Nephron progenitor cell (in vitro differentiated cells): ENCODE measurements around the gene C1orf146.
"Not testable (repeated sequence)": the region's sequence is repeated elsewhere in the genome, so short reads cannot be mapped to it uniquely, and the experiment has no call there.

Experiments
- DNase-seq: peaks from one replicate; pipeline ENCODE4 v3.0.0; 2021
- H3K27ac Mint-ChIP-seq: 2 replicates; pipeline ENCODE4 v1.8.0; 2021; ENCODE audit warnings: mild to moderate bottlenecking, moderate library complexity, mixed read lengths
- H3K27me3 Mint-ChIP-seq: 2 replicates; pipeline ENCODE4 v1.8.0; 2021; ENCODE audit warnings: mild to moderate bottlenecking, low read depth, mixed read lengths; ENCODE audit not compliant: poor library complexity
- H3K36me3 Mint-ChIP-seq: 2 replicates; pipeline ENCODE4 v1.8.0; 2021; ENCODE audit warnings: low read depth, mixed read lengths
- H3K4me1 Mint-ChIP-seq: 2 replicates; pipeline ENCODE4 v1.8.0; 2021; ENCODE audit warnings: mixed read lengths
- H3K4me3 Mint-ChIP-seq: 2 replicates; pipeline ENCODE4 v1.8.0; 2021; ENCODE audit warnings: mild to moderate bottlenecking, moderate library complexity, mixed read lengths
- H3K9me3 Mint-ChIP-seq: 2 replicates; pipeline ENCODE4 v1.8.0; 2021; ENCODE audit warnings: mild to moderate bottlenecking, moderate library complexity, mixed read lengths
- CTCF ChIP-seq: fragments of 200-600 bp; sonication (generic); IDR thresholded peaks from 2 replicates; pipeline ENCODE4 v1.5.0; 2021; ENCODE audit warnings: antibody characterized with exemption

Gene C1orf146

DNA sequence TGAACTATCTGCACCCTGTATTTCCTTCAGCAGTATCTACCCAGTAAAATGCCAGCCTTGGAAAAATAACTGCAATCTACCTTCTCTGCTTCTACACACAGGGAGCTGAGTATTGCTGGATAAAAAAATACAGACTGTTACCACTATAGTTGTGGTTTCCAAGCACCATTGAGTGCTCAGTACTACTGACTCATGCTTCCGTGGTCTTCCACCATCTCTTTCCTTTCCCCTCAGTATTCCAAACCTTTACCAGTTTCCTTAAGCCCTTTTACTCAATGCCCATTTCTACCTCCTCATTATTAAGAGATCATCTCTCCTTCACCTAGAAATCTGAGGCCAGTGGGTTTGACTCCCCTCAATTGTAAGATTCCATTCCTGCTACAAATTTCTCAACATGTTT lies 57.2 kb downstream of the C1orf146 start:
- Mint-ChIP-seq H3K4me1 (no peaks in the 10 kb centered on the region), H3K9me3 (no peaks in the 10 kb centered on the region), H3K27ac (peak overlapping the region; percentile 18), H3K36me3 (peaks cover 58% of the 10 kb centered on the region), H3K4me3 (no peak overlapping the region), H3K27me3 (no peaks in the 10 kb centered on the region)
- no peak for TF ChIP-seq CTCF
- no peak for DNase-seq

- peaks cover 63% of the 10 kb centered on the region for H3K36me3 Mint-ChIP-seq
Measured at GRCh38 chr1:92276082-92276481, 58.4 kb downstream of the C1orf146 start.

DNA sequence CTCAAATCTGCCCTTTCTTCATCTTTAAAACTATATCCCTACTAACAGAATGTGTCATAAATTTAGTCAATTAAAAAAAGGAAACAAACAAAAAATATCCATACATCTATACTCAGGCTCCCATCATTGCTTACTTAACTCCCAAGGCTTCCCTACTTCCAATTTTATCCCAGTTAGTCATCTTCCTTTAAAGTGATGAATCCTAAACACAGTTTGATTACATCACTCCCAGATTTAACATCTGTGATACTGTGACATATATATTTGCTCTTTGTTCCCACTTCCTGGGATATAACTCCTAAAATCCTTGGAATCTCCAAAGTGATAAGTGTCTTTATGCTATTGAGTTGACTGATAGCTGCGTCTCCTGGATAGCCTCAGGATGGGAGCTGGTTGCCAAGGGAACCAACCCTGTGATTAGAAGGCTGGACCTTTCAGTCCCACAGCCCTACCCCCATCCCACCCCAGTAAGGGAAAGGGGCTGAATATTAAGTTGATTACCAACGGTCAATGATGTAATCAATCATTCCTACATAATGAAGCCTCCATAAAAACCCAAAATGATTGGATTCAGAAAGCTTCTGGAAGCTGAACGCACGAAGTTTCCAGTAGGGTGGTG lies 59.5 kb downstream of the C1orf146 start:
- TF ChIP-seq CTCF: no peak
- Mint-ChIP-seq H3K4me3 (no peak overlapping the region), H3K27ac (no peak overlapping the region), H3K9me3 (peaks cover 19% of the 10 kb centered on the region), H3K36me3 (peaks cover 75% of the 10 kb centered on the region), H3K27me3 (peaks cover 6% of the 10 kb centered on the region), H3K4me1 (no peaks in the 10 kb centered on the region)
- no peak for DNase-seq

More at GRCh38 chr1:92276082-92276481, 58.4 kb downstream of the C1orf146 start:
- no peaks in the 10 kb centered on the region for H3K4me1 Mint-ChIP-seq
- TF ChIP-seq CTCF: no peak
- no peak for DNase-seq
- H3K27me3 Mint-ChIP-seq: peaks cover 6% of the 10 kb centered on the region
- H3K4me3 Mint-ChIP-seq: no peak overlapping the region
- H3K9me3 Mint-ChIP-seq: peaks cover 10% of the 10 kb centered on the region
- H3K27ac Mint-ChIP-seq: no peak overlapping the region

- Mint-ChIP-seq H3K36me3 (peaks cover 83% of the 10 kb centered on the region), H3K9me3 (peaks cover 43% of the 10 kb centered on the region)
- H3K27me3 Mint-ChIP-seq, DNase-seq, H3K27ac Mint-ChIP-seq, H3K4me3 Mint-ChIP-seq, H3K4me1 Mint-ChIP-seq: not testable (repeated sequence)
Measured at GRCh38 chr1:92279781-92280180, 62.1 kb downstream of the C1orf146 start.

DNA sequence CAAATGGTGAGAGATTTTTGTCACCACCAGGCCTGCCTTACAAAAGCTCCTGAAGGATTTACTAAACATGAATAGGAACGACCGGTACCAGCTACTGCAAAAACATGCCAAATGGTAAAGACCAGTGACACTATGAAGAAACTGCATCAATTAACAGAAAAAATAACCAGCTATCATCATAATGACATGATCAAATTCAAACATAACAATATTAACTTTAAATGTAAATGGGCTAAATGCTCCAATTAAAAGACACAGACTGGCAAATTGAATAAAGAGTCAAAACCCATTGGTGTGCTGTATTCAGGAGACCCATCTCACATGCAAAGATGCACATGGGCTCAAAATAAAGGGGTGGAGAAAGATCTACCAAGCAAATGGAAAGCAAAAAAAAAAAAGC lies 63.7 kb downstream of the C1orf146 start:
- DNase-seq, H3K27me3 Mint-ChIP-seq, H3K4me1 Mint-ChIP-seq, H3K4me3 Mint-ChIP-seq, H3K27ac Mint-ChIP-seq: not testable (repeated sequence)
- Mint-ChIP-seq H3K36me3 (peaks cover 90% of the 10 kb centered on the region), H3K9me3 (peaks cover 50% of the 10 kb centered on the region)

- peak; percentile 52 for TF ChIP-seq CTCF
- Mint-ChIP-seq H3K27ac (no peak overlapping the region), H3K4me3 (no peak overlapping the region), H3K27me3 (no peaks in the 10 kb centered on the region), H3K9me3 (peaks cover 4% of the 10 kb centered on the region), H3K36me3 (peaks cover 76% of the 10 kb centered on the region), H3K4me1 (peaks cover 5% of the 10 kb centered on the region)
- no peak for DNase-seq
Measured at GRCh38 chr1:92291372-92291999, 73.8 kb downstream of the C1orf146 start.
